Memory B cell (primary cell): ENCODE measurements around the gene PPP1CB.
"Not testable (repeated sequence)": the region's sequence is repeated elsewhere in the genome, so short reads cannot be mapped to it uniquely, and the experiment has no call there.

ENCODE experiments used
- ATAC-seq: fragments of 150-1000 bp; cut with Tn5 transposase; 2 replicates; pipeline ENCODE4 v1.10.0; 2021; ENCODE audit warnings: low read depth, mild to moderate bottlenecking, moderate library complexity
- DNase-seq, 2 donors: peaks; one replicate each; pipeline ENCODE4 v3.0.0; 2022; ENCODE audit warnings: low spot score in 2 of 2
- H3K27ac Mint-ChIP-seq: one replicate; pipeline ENCODE4 v1.8.0; 2022; ENCODE audit warnings: mild to moderate bottlenecking, moderate library complexity, mixed read lengths
- H3K27me3 Mint-ChIP-seq: one replicate; pipeline ENCODE4 v1.8.0; 2022; ENCODE audit warnings: mixed read lengths
- H3K36me3 Mint-ChIP-seq: one replicate; pipeline ENCODE4 v1.8.0; 2022; ENCODE audit warnings: mild to moderate bottlenecking, mixed read lengths
- H3K4me1 Mint-ChIP-seq: one replicate; pipeline ENCODE4 v1.8.0; 2022; ENCODE audit warnings: mixed read lengths
- H3K4me3 Mint-ChIP-seq: one replicate; pipeline ENCODE4 v1.8.0; 2022; ENCODE audit warnings: mild to moderate bottlenecking, moderate library complexity, mixed read lengths
- H3K9me3 Mint-ChIP-seq: one replicate; pipeline ENCODE4 v1.8.0; 2022; ENCODE audit warnings: mixed read lengths

Gene PPP1CB

GRCh38 chr2:28725021-28725711, 26.5 kb upstream of the PPP1CB start:
- Mint-ChIP-seq H3K9me3 (no peaks in the 10 kb centered on the region), H3K27me3 (no peaks in the 10 kb centered on the region), H3K4me1 (peaks cover under 1% of the 10 kb centered on the region), H3K4me3 (no peak overlapping the region), H3K36me3 (no peaks in the 10 kb centered on the region), H3K27ac (no peak overlapping the region)
- no peak for ATAC-seq
- DNase-seq, result no peak

- Mint-ChIP-seq H3K4me3 (no peak overlapping the region), H3K27ac (no peak overlapping the region), H3K9me3 (no peaks in the 10 kb centered on the region), H3K36me3 (no peaks in the 10 kb centered on the region), H3K4me1 (peaks cover 5% of the 10 kb centered on the region), H3K27me3 (no peaks in the 10 kb centered on the region)
- DNase-seq (no peak), ATAC-seq (no peak)
These were observed 25.5 kb upstream of the PPP1CB start for GRCh38 chr2:28726177-28726576.

GRCh38 chr2:28729698-28730097, 21.9 kb upstream of the PPP1CB start:
- Mint-ChIP-seq H3K4me1 (peaks cover 5% of the 10 kb centered on the region), H3K27ac (no peak overlapping the region), H3K4me3 (no peak overlapping the region), H3K27me3 (no peaks in the 10 kb centered on the region), H3K36me3 (no peaks in the 10 kb centered on the region), H3K9me3 (no peaks in the 10 kb centered on the region)
- DNase-seq, result no peak
- no peak for ATAC-seq

- Mint-ChIP-seq H3K4me1 (peaks cover 5% of the 10 kb centered on the region), H3K36me3 (no peaks in the 10 kb centered on the region), H3K27ac (no peak overlapping the region), H3K9me3 (no peaks in the 10 kb centered on the region), H3K27me3 (no peaks in the 10 kb centered on the region), H3K4me3 (no peak overlapping the region)
- peak; percentile 67 for ATAC-seq
- no peak for DNase-seq
These were observed 20.9 kb upstream of the PPP1CB start for GRCh38 chr2:28730641-28731146.

- no peak for DNase-seq
- Mint-ChIP-seq H3K4me1 (peaks cover 1% of the 10 kb centered on the region), H3K36me3 (peaks cover 3% of the 10 kb centered on the region)
These were observed 16.1 kb upstream of the PPP1CB start for GRCh38 chr2:28735511-28735910.

GRCh38 chr2:28736034-28736433, 15.6 kb upstream of the PPP1CB start:
- no peaks in the 10 kb centered on the region for H3K9me3 Mint-ChIP-seq
- DNase-seq (no peak), ATAC-seq (no peak)
- H3K36me3 Mint-ChIP-seq, result peaks cover 3% of the 10 kb centered on the region
- no peaks in the 10 kb centered on the region for H3K4me1 Mint-ChIP-seq
- no peaks in the 10 kb centered on the region for H3K27me3 Mint-ChIP-seq
- H3K4me3 Mint-ChIP-seq, result no peak overlapping the region
- no peak overlapping the region for H3K27ac Mint-ChIP-seq

More at GRCh38 chr2:28735511-28735910, 16.1 kb upstream of the PPP1CB start:
- H3K9me3 Mint-ChIP-seq, result no peaks in the 10 kb centered on the region
- H3K4me3 Mint-ChIP-seq, result no peak overlapping the region
- H3K27me3 Mint-ChIP-seq, result no peaks in the 10 kb centered on the region
- no peak overlapping the region for H3K27ac Mint-ChIP-seq
- no peak for ATAC-seq

- Mint-ChIP-seq H3K9me3 (no peaks in the 10 kb centered on the region), H3K4me1 (no peaks in the 10 kb centered on the region), H3K27ac (no peak overlapping the region), H3K36me3 (peaks cover 3% of the 10 kb centered on the region), H3K27me3 (no peaks in the 10 kb centered on the region), H3K4me3 (no peak overlapping the region)
- ATAC-seq, result no peak
- no peak for DNase-seq
These were observed 14.0 kb upstream of the PPP1CB start for GRCh38 chr2:28737655-28738054.

- not testable (repeated sequence) for H3K4me1 Mint-ChIP-seq, H3K36me3 Mint-ChIP-seq, H3K9me3 Mint-ChIP-seq, ATAC-seq, H3K27me3 Mint-ChIP-seq, H3K4me3 Mint-ChIP-seq, H3K27ac Mint-ChIP-seq, DNase-seq
These were observed 9.0 kb upstream of the PPP1CB start for GRCh38 chr2:28742619-28743018.

- ATAC-seq (no peak), DNase-seq (no peak)
- Mint-ChIP-seq H3K4me3 (no peak overlapping the region), H3K9me3 (no peaks in the 10 kb centered on the region), H3K4me1 (peaks cover 6% of the 10 kb centered on the region), H3K27me3 (peaks cover 1% of the 10 kb centered on the region), H3K36me3 (no peaks in the 10 kb centered on the region), H3K27ac (no peak overlapping the region)
These were observed 6.4 kb upstream of the PPP1CB start for GRCh38 chr2:28745225-28745624.

- Mint-ChIP-seq H3K9me3 (no peaks in the 10 kb centered on the region), H3K4me1 (peaks cover 12% of the 10 kb centered on the region), H3K27me3 (peaks cover 1% of the 10 kb centered on the region), H3K36me3 (no peaks in the 10 kb centered on the region), H3K27ac (no peak overlapping the region), H3K4me3 (no peak overlapping the region)
- ATAC-seq (no peak), DNase-seq (no peak)
These were observed 5.8 kb upstream of the PPP1CB start for GRCh38 chr2:28745876-28746275.

- no peak for ATAC-seq
- peaks cover 1% of the 10 kb centered on the region for H3K27me3 Mint-ChIP-seq
- no peaks in the 10 kb centered on the region for H3K9me3 Mint-ChIP-seq
- no peak for DNase-seq
- peaks cover 13% of the 10 kb centered on the region for H3K4me1 Mint-ChIP-seq
- H3K36me3 Mint-ChIP-seq, result no peaks in the 10 kb centered on the region
- no peak overlapping the region for H3K27ac Mint-ChIP-seq
- no peak overlapping the region for H3K4me3 Mint-ChIP-seq
These were observed 5.1 kb upstream of the PPP1CB start for GRCh38 chr2:28746429-28747111.

- Mint-ChIP-seq H3K27ac (no peak overlapping the region), H3K27me3 (peaks cover 1% of the 10 kb centered on the region), H3K9me3 (no peaks in the 10 kb centered on the region), H3K4me1 (peaks cover 15% of the 10 kb centered on the region), H3K4me3 (no peak overlapping the region), H3K36me3 (no peaks in the 10 kb centered on the region)
- DNase-seq (no peak), ATAC-seq (no peak)
These were observed 3.9 kb upstream of the PPP1CB start for GRCh38 chr2:28747714-28748113.

- Mint-ChIP-seq H3K4me3 (no peak overlapping the region), H3K27ac (no peak overlapping the region), H3K27me3 (peaks cover 1% of the 10 kb centered on the region), H3K4me1 (peaks cover 16% of the 10 kb centered on the region), H3K9me3 (no peaks in the 10 kb centered on the region), H3K36me3 (no peaks in the 10 kb centered on the region)
- ATAC-seq (no peak), DNase-seq (no peak)
These were observed 3.5 kb upstream of the PPP1CB start for GRCh38 chr2:28748176-28748575.

GRCh38 chr2:28748941-28749340, 2.7 kb upstream of the PPP1CB start:
- peak overlapping the region; percentile 98 for H3K27ac Mint-ChIP-seq
- no peak overlapping the region for H3K4me3 Mint-ChIP-seq
- no peaks in the 10 kb centered on the region for H3K27me3 Mint-ChIP-seq
- H3K36me3 Mint-ChIP-seq, result no peaks in the 10 kb centered on the region
- DNase-seq, result no peak
- no peak for ATAC-seq
- H3K4me1 Mint-ChIP-seq, result peaks cover 17% of the 10 kb centered on the region
- H3K9me3 Mint-ChIP-seq, result no peaks in the 10 kb centered on the region

GRCh38 chr2:28749526-28749925, 2.1 kb upstream of the PPP1CB start:
- peak overlapping the region; percentile 98 for H3K27ac Mint-ChIP-seq
- peaks cover 20% of the 10 kb centered on the region for H3K4me1 Mint-ChIP-seq
- H3K27me3 Mint-ChIP-seq, result no peaks in the 10 kb centered on the region
- ATAC-seq, result no peak
- no peaks in the 10 kb centered on the region for H3K36me3 Mint-ChIP-seq
- no peak for DNase-seq
- H3K4me3 Mint-ChIP-seq, result no peak overlapping the region
- no peaks in the 10 kb centered on the region for H3K9me3 Mint-ChIP-seq
